ENCODE measurements around the gene PRSS21.

Gene PRSS21

GRCh38 chr16:2769100-2769529 lies 47.9 kb upstream of the PRSS21 start:
- Histone ChIP-seq H3K4me1 (ENCODE audit: control insufficient read depth, low read length) (no peaks in the 10 kb centered on the region), H3K79me2 (ENCODE audit: control insufficient read depth, low read length) (peaks cover 58% of the 10 kb centered on the region), H3K36me3 (ENCODE audit: control insufficient read depth, low read length) (peaks cover 99% of the 10 kb centered on the region), H3K27ac (ENCODE audit: low read depth, low read length) (no peak overlapping the region), H3K4me2 (ENCODE audit: low read length) (no peak overlapping the region), H3K27me3 (ENCODE audit: control insufficient read depth, low read length) (no peaks in the 10 kb centered on the region), H3F3A (ENCODE audit: control insufficient read depth, insufficient read depth) (peaks cover 32% of the 10 kb centered on the region), H3K4me3 (ENCODE audit: low read length) (no peak overlapping the region), H3K9me2 (replicated peaks; ENCODE audit: control insufficient read depth, low read length) (no peaks in the 10 kb centered on the region), H4K20me1 (ENCODE audit: control insufficient read depth, insufficient read depth, low read depth, low read length) (0 out of 2 replicates have a peak, but pooled peaks cover 5% of the 10 kb centered on the region), H3K9me3 (ENCODE audit: control insufficient read depth, insufficient read depth, low read length) (no peaks in the 10 kb centered on the region)
- TF ChIP-seq EZH2phosphoT487 (IDR thresholded peaks at IDR 0.05; ENCODE audit: borderline replicate concordance, low read length) (no peak), CTCF (IDR thresholded peaks at IDR 0.05; ENCODE audit: low read depth, low read length, poor library complexity, severe bottlenecking) (no peak)

- Histone ChIP-seq H3K4me2 (ENCODE audit: low read length) (no peak overlapping the region), H3K27me3 (ENCODE audit: control insufficient read depth, low read length) (no peaks in the 10 kb centered on the region), H3K4me3 (ENCODE audit: low read length) (no peak overlapping the region), H3K9me2 (replicated peaks; ENCODE audit: control insufficient read depth, low read length) (no peaks in the 10 kb centered on the region), H4K20me1 (ENCODE audit: control insufficient read depth, insufficient read depth, low read depth, low read length) (0 out of 2 replicates have a peak, but pooled peaks cover under 1% of the 10 kb centered on the region), H3K27ac (ENCODE audit: low read depth, low read length) (no peak overlapping the region), H3K79me2 (ENCODE audit: control insufficient read depth, low read length) (peaks cover 56% of the 10 kb centered on the region), H3F3A (ENCODE audit: control insufficient read depth, insufficient read depth) (peaks cover 35% of the 10 kb centered on the region), H3K9me3 (ENCODE audit: control insufficient read depth, insufficient read depth, low read length) (no peaks in the 10 kb centered on the region), H3K4me1 (ENCODE audit: control insufficient read depth, low read length) (no peaks in the 10 kb centered on the region), H3K36me3 (ENCODE audit: control insufficient read depth, low read length) (peaks cover 99% of the 10 kb centered on the region)
- TF ChIP-seq EZH2phosphoT487 (IDR thresholded peaks at IDR 0.05; ENCODE audit: borderline replicate concordance, low read length) (no peak), CTCF (IDR thresholded peaks at IDR 0.05; ENCODE audit: low read depth, low read length, poor library complexity, severe bottlenecking) (no peak)
These were observed 47.4 kb upstream of the PRSS21 start for GRCh38 chr16:2769675-2770056.

DNA sequence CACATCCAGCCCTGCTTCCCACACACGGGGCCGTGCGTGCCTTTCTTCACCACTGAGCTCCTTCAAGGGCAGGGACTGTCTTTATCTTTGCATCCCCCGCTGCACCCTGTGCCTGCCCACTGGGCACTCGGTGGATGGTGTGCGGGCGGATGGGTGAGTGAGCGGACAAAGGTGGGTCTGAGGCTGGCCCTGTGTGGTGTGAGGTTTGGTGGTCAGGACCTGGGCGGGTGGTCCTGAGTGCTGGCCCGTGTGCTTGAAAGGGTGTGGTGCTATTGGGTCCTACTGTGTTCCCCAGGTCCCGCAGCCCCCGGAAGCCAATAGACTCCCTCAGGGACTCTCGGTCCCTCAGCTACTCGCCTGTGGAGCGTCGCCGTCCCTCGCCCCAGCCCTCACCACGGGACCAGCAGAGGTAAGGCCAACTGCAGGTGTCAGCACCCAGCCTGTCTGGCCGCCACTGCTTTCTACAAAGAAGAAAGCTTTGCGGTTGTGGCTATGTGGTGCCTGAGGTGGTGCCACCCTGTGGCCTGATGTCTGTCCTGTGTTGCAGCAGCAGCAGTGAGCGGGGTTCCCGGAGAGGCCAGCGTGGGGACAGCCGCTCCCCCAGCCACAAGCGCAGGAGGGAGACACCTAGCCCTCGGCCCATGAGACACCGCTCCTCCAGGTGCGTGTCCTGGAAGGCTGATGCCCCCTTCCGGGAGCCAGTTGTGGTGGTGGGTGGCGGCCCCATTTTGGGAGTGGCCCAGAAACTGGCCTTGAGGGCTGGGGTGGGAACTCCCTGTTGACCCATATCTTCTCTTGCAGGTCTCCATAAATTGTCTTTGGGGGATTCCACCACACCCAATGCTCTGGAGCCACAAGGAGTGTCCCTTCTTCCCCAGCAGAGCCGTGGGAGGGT lies 46.7 kb upstream of the PRSS21 start:
- TF ChIP-seq CTCF (IDR thresholded peaks at IDR 0.05; ENCODE audit: low read depth, low read length, poor library complexity, severe bottlenecking), result peak; percentile 41
- no peak for TF ChIP-seq EZH2phosphoT487 (IDR thresholded peaks at IDR 0.05; ENCODE audit: borderline replicate concordance, low read length)
- Histone ChIP-seq H3F3A (ENCODE audit: control insufficient read depth, insufficient read depth) (peaks cover 38% of the 10 kb centered on the region), H3K36me3 (ENCODE audit: control insufficient read depth, low read length) (peaks cover 99% of the 10 kb centered on the region), H3K79me2 (ENCODE audit: control insufficient read depth, low read length) (peaks cover 56% of the 10 kb centered on the region), H3K9me3 (ENCODE audit: control insufficient read depth, insufficient read depth, low read length) (no peaks in the 10 kb centered on the region), H3K9me2 (replicated peaks; ENCODE audit: control insufficient read depth, low read length) (no peaks in the 10 kb centered on the region), H3K4me2 (ENCODE audit: low read length) (no peak overlapping the region), H3K4me3 (ENCODE audit: low read length) (no peak overlapping the region), H3K27ac (ENCODE audit: low read depth, low read length) (no peak overlapping the region), H4K20me1 (ENCODE audit: control insufficient read depth, insufficient read depth, low read depth, low read length) (no peaks in the 10 kb centered on the region), H3K4me1 (ENCODE audit: control insufficient read depth, low read length) (peaks cover 2% of the 10 kb centered on the region), H3K27me3 (ENCODE audit: control insufficient read depth, low read length) (no peaks in the 10 kb centered on the region)

Data from DOHH2 (cell line).